Stimulated activated CD4-positive, alpha-beta T cell treated with anti-CD3 and anti-CD28 coated beads, Interleukin-15, amount 100 ng/mL, for 1 hour (primary cell): ENCODE results near the gene SDCCAG8.

Source experiments
- DNase-seq, 2 donors: peaks; one replicate each; pipeline ENCODE4 v3.0.0-alpha.2; 2020; ENCODE audit warnings: low read depth in 1 of 2, low spot score in 1 of 2

Gene SDCCAG8

DNA sequence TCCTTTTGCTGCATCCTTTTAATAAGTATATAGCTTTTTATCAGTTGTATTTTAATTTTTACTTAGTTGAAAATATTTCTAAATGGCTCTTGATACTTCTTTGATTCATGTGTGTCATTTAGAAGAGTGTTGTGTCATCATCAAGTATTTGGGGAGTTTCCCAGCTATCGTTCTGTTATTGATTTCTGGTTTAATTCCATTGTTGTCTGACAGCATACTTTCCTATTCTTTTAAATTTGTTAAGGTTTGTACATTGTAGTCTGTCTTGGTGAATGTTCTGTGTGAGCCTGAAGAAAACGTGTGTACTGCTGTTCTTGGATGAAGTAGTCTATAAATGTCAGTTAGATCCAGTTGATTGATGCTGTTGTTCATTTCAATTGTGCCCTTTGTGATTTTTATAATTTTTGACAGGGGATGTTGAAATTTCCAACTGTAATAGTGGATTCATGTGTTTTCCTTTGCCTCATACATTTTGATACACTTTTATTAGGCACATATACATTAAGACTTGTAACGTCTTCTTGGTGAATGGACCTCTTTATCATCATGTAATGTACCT is 24.8 kb downstream of the SDCCAG8 start:
- DNase-seq: no peak

DNA sequence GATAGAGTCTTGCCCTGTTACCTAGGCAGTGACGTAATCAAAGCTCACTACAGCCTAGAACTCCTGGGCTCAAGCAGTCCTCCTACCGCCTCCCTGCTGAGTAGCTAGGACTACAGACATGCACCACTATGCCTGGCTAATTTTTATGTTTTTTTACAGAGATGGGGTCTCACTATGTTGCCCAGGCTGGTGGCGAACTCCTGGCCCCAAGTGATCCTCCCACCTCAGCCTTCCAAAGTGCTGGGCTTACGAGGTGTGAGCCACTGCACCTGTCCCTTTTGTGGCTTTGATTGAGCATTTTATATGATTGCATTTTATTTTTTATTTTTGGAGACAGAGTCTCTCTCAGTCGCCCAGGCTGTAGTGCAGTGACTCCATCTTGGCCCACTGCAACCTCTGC is 25.8 kb downstream of the SDCCAG8 start:
- no peak for DNase-seq

DNA sequence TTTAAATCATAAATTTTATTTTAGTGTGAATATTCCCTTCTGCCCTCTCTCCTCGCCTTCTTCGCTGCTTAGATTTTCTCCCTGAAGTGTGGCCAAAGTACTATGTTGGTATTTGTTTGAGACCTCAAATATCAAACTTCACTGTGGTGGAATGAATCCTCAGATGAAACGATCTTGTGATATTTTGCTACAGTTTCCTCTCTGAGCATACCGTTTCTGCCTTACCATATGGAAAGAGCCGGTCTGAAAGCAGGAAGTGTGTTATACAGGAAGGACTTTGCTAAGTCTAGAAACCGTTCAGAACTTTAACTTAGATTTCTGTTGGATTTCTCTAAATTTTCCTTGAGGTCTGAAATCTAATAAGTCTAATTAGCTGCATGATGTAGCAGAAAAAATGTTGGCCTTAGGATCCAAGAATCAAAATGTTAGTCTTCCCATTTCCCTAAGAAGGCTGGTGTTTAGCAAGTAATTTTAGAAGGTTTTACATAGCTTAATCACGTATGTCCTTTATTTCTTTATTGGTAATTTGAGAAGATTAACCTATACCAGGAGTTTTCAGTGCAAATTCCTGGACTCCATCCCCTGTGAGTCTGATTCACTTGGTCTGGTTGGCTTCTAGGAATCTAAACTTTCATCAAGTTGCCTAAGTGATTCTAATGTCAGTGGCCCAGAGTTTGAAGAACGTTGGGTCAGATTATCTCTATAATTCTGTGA is 30.7 kb downstream of the SDCCAG8 start:
- no peak for DNase-seq

DNA sequence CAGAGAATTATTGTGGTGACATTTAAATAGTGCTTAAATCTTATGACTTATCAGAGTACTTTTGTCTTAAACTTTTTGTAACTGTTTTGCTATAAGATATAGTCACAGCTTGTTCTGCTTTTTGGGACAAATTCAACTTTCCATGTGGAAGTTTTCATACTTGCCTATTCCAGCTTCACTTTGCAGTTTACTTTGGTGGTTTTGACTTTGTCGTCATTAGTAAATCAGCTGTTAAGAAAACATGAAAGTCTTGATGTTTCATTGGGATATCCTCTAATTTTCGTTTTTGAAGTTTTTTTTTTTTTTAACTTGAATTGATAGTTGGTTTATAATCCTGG is 31.3 kb downstream of the SDCCAG8 start:
- no peak for DNase-seq

- no peak for DNase-seq
These were observed 31.8 kb downstream of the SDCCAG8 start for GRCh38 chr1:243287652-243288051.

DNA sequence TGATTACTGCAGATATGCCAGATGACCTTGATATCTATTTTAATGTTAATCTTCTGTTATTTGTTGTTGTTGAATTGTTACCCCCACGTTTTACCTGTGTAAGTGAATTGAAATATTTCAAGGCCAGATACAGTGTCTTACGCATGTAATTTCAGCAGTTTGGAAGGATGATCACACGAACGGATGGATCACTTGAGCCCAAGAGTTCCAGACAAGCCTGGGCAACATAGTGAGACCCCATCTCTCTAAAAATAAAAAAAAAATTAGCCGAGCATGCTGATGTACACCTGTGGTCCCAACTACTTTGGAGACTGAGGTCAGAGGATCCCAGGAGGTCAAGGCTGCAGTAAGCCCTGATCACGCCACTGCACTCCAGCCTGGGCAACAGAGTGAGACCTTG is 32.2 kb downstream of the SDCCAG8 start:
- DNase-seq: no peak

DNA sequence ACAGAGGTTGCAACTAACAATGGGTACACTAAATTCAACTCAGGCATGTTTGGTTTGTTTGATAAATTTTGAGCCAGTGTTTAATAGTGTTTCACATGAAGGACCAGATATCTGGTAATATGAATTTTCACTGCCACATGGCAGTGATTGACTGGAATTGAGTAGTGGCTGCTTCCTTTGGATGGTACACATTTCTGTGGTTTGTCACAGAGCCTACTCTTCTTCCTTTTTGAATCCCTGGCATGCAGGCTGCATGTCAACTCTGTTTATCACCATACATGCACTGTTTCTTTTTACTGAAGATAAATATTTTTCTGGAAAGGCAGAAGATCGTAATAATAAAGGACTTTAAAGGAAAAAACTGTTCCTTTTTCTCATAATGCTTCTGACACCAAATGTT is 35.5 kb downstream of the SDCCAG8 start:
- no peak for DNase-seq

DNA sequence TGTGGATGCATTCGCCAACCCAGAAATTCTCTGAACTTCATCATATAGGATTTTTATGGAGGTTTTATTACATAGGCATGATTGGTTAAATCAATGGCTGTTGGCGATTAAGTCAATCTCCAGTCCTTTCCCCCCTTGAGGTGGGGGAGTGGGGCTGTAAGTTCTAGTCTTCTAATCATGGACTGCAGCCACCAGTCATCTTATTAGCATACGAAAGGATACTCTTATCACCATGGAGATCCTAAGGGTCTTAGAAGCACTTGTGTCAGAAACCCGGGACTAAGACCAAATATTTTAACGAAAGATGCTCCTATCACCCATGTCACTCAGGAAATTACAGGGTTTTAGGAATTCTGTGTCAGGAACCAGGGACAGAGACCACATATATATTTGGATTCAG is 36.3 kb downstream of the SDCCAG8 start:
- no peak for DNase-seq

- no peak for DNase-seq
These were observed 38.3 kb downstream of the SDCCAG8 start for GRCh38 chr1:243293941-243294722.

GRCh38 chr1:243294723-243295121 is 38.9 kb downstream of the SDCCAG8 start:
- DNase-seq: no peak

DNA sequence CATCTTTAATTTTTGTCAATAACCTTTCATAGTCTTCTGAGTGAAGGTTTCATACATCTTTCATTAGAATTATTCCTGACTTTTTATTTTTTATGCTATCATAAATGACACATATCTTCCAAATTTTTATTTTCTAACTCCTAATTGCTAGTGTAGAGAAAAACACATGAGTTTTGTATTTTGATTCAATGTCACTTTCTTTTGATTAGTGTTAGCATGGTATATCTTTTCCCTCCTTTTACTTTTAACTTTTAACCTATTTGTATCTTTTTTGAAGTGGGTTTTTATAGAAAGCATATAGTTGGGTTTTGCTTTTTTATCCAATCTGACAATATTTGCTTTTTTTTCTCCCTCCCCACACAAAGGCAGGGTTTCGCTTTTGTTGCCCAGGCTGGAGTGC is 43.2 kb downstream of the SDCCAG8 start:
- DNase-seq: no peak

GRCh38 chr1:243301059-243301458 is 45.2 kb downstream of the SDCCAG8 start:
- no peak for DNase-seq

DNA sequence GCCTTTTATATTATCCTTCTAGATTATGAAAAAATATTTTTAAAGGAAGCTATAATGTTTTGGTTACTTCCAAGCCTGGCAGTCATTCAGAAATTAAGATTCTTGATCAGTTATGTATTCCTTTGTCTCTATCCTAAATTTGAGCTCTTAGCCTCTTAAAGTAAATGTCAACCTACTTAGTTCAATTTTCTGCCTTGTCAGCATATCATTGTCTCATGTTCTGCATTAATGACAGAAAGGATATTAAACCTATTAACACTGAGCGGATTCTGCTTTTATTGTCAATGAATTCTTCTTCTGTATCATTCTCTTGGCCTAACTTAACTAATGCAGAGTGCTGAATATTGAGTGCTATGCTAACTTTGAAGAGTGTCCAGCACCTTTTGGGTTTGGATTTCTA is 56.0 kb downstream of the SDCCAG8 start:
- DNase-seq: no peak

GRCh38 chr1:243312952-243313634 is 57.3 kb downstream of the SDCCAG8 start:
- DNase-seq: no peak

DNA sequence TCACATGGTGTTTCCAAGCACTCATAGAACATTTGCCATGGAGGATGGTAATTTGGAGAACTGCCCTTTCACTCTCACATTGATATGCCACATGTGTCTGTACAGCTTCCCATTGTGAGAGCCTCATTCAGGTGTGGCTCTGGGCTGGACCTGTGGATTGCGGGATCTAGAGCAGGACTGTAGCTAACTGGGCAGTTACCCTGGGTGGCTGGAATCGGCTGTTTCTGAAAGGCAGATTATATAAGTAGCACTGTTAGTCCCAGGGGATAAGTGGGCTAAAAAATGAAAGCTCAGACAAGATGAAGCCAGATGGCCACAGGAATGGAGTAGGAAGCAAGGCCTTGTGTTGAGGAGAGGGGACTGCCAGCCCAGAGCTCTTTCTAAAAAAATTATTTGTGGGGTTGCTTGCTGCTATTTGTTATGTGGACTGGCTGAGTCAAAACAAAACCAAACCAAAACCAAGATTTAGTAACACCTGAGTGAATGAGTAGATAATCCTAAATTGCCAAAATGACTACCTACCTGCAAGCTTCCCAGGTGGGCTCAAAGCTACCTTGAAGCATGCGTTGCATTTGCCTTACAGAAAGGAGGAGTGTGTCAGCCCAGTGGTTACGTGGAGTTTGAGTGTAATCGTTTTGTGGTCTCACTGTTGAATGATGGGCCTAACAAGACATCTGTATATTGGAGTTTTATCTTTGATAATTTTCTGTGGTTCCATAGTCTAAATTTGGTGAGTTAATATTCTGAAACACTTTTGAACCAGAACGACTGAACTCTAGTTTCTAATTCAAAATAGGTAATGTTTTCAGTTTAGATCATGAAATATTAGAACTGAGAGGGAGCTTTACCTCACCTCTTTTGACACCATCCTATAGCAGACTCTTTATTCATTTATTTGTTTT is 58.0 kb downstream of the SDCCAG8 start:
- DNase-seq: no peak

DNA sequence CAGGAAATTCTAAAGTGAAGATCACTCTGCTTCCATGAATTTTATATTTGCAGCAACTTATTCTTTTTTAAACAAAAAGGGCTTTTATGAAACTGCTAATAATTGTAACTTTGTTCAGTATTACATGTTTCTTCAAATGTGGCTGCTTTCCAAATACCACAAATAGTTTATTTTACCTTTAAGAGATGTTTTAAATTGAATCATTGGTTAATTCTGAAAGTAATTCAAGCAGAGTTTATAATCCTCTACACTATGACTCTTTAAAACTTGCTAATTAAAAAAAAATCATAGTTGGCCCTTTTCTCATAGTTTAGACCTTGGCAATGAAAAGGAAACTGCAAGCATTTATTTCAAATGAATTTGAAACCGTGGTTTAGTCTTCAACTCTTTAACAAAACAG is 59.6 kb downstream of the SDCCAG8 start:
- DNase-seq: no peak

DNA sequence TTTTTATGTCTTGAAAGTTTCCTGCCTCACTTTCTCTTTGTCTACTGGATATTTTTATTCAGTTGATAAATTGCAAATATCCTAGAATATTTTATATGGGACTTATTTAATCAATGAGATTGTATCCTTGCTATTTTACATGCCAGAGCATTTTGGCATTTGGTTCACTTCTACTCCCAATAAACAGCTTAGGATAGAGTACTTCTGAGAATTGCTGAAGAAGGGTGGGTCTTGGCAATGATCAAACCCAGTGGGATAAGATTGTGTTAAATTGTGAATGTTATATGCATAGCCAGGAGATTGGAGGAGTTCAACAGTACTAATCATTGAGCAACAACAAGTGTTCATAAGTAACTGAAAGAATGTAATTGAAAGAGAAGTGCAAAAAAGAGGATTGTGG is 60.1 kb downstream of the SDCCAG8 start:
- no peak for DNase-seq

GRCh38 chr1:243316366-243316989 is 60.6 kb downstream of the SDCCAG8 start:
- no peak for DNase-seq

DNA sequence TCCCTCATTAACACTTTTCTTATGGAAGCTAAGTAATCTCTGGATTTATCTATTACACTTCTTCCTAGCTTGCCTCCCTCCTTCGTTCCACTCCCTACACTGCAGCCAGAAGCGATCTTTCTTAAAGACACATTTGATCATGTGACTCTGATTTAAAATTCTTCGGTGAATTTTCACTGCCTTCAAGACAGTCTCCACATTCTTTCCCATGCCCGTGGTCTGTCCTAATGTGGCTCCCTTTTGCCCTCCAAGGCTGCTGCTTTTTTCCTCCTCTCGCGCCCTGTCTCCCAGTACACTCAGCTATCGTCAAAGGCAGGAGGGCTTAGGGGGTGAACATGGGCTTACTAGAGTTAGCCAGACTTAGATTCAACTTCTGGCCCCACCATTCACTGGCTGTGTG is 64.4 kb downstream of the SDCCAG8 start:
- DNase-seq: no peak

- no peak for DNase-seq
These were observed 66.5 kb downstream of the SDCCAG8 start for GRCh38 chr1:243322326-243322725.

DNA sequence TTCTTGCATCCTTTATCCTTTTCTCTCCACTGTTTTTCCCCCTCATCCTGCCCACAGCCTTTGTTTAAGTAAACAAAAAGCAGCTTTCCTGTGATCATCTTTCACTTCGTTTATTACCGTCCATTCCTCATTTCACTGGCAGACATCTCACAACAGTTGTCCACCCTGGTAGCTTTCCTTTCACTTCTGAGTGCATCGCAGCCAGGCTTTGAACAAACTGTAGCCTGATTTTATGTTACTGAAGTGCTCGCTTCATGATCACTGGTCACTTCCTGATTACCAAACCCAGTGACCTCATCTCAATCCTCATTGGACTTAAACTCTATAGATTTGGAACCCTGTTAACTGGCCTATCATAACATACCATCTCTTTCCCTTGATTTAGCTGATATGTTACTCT is 67.7 kb downstream of the SDCCAG8 start:
- no peak for DNase-seq
